GM19395 (cell line): Measurements from ENCODE around the gene CCDC136.

Experiments used
- ATAC-seq: cut with Tn5 transposase; IDR thresholded peaks from one replicate; pipeline ENCODE4 v1.9.1; 2021; ENCODE audit warnings: mild to moderate bottlenecking, moderate library complexity; ENCODE audit not compliant: unreplicated experiment

The CCDC136 gene

GRCh38 chr7:128841921-128842673 lies 50.3 kb downstream of the CCDC136 start:
- ATAC-seq: no peak

DNA sequence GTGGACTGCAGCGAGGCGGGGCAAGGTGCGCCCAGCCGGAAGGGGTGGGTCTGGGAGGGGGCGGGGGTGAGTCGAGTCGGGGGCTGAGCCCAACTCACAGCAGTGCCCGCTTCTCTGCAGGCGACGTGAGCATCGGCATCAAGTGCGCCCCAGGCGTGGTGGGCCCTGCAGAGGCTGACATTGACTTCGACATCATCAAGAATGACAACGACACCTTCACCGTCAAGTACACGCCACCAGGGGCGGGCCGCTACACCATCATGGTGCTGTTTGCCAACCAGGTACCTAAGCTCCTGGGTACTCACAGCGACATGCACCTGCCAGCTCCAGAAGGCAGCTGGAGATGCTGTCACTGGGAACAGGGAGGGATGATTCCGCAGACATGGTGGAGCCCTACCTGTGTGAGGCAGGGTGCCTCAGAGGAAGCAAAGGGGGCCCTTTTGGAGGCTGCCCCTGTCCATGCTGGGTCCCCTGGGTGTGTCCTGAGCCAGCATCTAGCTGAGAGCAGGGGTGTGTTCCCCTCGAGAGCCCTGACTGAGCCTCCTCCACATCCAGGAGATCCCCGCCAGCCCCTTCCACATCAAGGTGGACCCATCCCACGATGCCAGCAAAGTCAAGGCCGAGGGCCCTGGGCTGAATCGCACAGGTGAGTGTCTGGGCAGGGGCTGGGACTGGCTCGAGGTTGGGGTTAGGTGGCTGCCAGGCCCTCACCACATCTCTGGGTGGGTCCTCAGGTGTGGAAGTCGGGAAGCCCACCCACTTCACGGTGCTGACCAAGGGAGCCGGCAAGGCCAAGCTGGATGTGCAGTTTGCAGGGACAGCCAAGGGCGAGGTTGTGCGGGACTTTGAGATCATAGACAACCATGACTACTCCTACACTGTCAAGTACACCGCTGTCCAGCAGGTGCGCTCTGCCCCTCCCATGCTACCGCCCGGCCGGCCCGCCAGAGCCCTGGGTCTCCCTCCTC lies 51.2 kb downstream of the CCDC136 start:
- no peak for ATAC-seq

DNA sequence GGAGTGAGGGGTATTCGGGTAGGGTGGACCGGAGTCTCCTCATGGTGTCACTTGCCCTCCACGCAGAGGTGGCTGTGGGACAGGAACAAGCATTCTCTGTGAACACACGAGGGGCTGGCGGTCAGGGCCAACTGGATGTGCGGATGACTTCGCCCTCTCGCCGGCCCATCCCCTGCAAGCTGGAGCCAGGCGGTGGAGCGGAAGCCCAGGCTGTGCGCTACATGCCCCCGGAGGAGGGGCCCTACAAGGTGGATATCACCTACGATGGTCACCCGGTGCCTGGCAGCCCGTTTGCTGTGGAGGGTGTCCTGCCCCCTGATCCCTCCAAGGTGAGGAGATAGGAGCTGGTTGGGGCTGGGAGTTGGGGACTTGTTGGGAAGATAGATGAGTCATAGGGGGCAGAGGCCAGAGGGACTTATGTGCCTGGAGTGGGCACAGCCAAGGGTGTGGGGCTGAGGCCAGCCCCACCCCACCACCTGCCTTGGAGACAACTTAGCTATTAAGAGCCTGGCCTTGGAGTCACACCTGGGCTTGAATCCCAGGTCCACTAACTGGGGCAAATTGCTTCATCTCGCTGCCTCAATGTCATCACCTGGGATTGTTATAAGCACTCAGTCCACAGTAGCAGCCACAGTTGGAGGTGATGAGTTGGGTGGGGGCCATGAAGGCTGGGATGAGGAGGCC lies 52.3 kb downstream of the CCDC136 start:
- no peak for ATAC-seq

GRCh38 chr7:128844777-128845311 lies 53.1 kb downstream of the CCDC136 start:
- ATAC-seq: no peak

DNA sequence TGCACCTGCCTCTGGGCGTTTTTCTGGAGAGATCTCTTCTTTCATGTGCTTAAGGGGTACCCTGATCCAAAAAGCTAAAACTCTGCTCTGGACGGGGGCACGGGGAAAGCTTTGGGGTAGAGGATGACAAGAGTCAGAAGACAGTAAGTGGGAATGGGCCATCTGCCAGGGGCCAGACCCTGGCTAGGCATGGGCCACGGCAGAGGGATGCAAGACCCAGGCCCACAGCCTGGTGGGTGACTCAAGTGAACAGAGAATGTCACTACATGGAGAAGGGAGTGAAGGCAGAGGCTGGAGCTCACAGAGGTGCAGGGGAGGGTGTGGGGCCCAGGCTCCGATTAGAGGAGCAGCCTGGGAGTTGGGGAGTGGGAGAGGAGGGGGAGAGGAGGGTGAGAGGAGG lies 53.7 kb downstream of the CCDC136 start:
- no peak for ATAC-seq

GRCh38 chr7:128845987-128846386 lies 54.2 kb downstream of the CCDC136 start:
- ATAC-seq: no peak

DNA sequence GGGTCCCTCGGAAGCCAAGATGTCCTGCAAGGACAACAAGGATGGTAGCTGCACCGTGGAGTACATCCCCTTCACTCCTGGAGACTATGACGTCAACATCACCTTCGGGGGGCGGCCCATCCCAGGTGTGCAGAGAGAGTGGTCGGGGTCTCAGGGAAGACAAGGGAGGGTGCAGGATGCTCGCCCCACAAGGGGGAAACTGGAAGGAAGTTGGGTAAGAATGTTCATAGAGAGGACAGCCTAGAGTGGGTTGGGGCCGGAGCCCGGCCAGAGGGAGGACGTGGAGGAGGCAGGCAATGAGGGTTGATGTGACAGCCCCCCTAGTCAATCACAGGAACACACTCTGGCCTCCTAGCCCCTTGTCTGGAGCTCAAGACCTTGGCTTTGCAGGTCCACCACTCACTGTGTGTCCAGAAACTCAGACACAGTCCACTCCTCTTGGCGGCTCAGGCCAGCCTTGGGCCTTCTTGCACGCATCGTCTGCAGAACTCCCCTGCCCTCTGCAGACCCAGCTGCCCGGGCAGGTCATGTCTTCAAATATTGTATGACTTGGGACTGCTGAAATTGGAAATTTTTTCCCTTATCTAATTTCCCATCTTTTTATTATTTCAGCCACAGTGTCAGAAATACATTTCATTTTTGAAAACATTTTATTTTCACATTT lies 55.1 kb downstream of the CCDC136 start:
- no peak for ATAC-seq

DNA sequence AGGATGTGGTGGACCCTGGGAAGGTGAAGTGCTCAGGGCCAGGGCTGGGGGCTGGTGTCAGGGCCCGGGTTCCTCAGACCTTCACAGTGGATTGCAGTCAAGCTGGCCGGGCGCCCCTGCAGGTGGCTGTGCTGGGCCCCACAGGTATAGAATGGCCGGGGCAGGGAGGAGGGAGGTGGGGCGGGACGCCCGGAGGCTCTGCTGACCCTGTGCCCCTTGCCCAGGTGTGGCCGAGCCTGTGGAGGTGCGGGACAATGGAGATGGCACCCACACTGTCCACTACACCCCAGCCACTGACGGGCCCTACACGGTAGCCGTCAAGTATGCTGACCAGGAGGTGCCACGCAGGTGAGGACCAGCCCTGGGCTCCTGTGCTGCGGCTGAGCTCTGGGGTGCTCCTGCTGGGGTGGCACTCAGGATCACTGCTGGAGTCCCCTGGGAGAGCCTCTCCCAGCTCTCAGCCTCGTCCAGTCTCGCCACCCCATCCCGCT lies 56.0 kb downstream of the CCDC136 start:
- ATAC-seq: no peak

DNA sequence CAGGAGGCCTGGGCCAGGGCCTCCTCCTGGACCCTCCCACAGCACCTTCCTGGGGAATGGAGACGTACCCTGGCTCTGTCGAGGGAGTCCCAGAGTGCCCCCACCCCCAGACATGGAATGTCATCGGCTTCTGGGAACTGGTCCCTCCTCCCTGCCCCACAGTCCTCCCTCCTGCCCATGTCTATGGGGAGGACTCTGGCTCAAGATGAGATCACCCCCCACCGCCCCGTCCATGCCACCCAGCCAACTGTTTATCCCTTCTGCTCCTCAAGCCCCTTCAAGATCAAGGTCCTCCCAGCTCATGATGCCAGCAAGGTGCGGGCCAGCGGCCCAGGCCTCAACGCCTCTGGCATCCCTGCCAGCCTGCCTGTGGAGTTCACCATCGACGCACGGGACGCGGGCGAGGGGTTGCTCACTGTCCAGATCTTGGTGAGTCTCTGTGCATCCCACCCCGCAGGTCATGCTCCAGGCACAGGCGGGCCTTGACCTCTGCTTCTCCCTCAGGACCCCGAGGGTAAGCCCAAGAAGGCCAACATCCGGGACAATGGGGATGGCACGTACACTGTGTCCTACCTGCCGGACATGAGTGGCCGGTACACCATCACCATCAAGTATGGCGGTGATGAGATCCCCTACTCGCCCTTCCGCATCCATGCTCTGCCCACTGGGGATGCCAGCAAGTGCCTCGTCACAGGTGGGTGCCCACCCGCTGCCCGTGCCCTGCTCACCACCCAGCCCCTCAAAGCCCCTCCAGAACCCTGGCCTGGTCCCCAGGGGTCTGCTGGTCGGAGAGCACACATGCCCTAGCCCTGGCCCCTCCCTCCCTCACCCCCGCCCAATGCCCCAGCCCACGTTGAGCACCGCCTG lies 56.8 kb downstream of the CCDC136 start:
- no peak for ATAC-seq

- ATAC-seq: no peak
Observed at GRCh38 chr7:128849156-128849515, 57.4 kb downstream of the CCDC136 start.

- no peak for ATAC-seq
Observed at GRCh38 chr7:128849804-128850490, 58.2 kb downstream of the CCDC136 start.

DNA sequence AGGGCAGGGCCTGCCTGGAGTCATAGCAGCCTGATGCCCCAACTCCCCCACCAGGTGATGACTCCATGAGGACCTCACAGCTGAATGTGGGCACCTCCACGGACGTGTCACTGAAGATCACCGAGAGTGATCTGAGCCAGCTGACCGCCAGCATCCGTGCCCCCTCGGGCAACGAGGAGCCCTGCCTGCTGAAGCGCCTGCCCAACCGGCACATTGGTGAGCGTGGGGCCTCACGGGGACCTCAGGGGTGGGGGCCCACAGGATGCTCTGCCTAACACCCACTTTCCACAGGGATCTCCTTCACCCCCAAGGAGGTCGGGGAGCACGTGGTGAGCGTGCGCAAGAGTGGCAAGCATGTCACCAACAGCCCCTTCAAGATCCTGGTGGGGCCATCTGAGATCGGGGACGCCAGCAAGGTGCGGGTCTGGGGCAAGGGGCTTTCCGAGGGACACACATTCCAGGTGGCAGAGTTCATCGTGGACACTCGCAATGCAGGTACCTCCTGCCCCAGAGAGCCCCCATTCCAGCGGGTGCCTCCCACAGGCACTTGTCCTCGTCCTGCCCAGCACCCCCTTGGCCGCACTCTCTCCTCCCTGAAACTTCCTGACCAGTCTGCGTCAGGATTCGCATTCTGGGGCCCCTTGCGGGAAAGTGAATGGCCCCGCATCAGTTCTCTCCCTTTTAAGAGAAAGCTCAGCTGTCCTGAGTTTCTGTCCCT lies 60.9 kb downstream of the CCDC136 start:
- no peak for ATAC-seq

DNA sequence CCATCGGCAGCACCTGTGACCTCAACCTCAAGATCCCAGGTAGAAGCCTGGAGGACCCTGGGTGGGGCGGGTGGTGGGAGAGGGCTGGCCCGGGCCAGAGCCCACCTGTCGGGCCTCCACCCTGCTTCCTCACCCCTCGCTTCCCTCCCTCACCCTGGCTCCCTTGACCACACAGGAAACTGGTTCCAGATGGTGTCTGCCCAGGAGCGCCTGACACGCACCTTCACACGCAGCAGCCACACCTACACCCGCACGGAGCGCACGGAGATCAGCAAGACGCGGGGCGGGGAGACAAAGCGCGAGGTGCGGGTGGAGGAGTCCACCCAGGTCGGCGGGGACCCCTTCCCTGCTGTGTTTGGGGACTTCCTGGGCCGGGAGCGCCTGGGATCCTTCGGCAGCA lies 62.0 kb downstream of the CCDC136 start:
- ATAC-seq: no peak

GRCh38 chr7:128854396-128854795 lies 62.6 kb downstream of the CCDC136 start:
- ATAC-seq: no peak

GRCh38 chr7:128855559-128855958 lies 63.8 kb downstream of the CCDC136 start:
- no peak for ATAC-seq

DNA sequence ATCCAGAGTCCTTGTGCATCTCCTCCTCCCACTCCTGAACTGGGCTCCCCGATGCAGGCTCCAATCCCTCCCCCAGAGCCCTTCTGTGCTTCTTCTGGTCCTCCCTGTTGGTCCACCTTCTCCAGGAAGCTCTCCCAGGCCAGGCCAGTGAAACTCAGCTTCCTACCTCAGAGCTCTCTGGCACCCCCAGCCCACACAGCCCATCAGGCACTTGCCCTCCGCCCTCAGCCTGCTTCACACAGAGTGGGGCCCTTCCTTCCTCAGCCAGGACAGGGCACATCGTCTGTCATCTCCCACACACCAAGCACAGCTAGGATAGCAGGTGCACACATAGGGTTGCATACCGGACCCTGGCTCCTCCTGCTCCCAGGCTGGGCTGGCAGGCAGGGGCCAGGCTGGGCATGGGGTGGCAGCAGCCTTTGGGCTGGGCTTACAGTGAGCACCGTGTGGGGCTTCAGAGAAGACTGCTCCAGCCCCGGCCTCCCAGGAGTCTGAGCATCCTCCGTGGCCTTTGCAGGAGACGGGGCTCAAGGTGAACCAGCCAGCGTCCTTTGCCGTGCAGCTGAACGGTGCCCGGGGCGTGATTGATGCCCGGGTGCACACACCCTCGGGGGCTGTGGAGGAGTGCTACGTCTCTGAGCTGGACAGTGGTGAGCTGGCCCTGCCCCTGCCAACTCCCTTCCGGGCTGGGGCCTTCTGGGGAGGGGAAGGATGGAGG lies 64.4 kb downstream of the CCDC136 start:
- ATAC-seq: no peak

- no peak for ATAC-seq
Observed at GRCh38 chr7:128858380-128859231, 66.8 kb downstream of the CCDC136 start.
